IMR-90 (cell line): ENCODE results near the gene FAF2. TPM values are rescaled to one million over a fixed set of nuclear protein-coding genes. Genes with fewer than 3 reads are reported as not detected.

ENCODE experiments used
- ATAC-seq: fragments of 200-7000 bp; cut with Tn5 transposase; 2 replicates; pipeline ENCODE4 v1.9.1; 2020; ENCODE audit warnings: low read depth, mild to moderate bottlenecking, moderate library complexity
- BruUV-seq: library from RNA; stranded (reverse); fragments of 400-500 nt; replicated peaks from 2 replicates; lab custom pipeline; 2021; lab: Mats Ljungman, UMichigan
- CTCF ChIA-PET: fragments of 300-600 bp; formaldehyde crosslinking; extraction: SDS; loops from one replicate; lab custom pipeline; 2021; ENCODE audit warnings: antibody characterized with exemption; lab: Yijun Ruan, JAX
- POLR2A ChIA-PET: fragments of 300-600 bp; sonication (Branson Sonifier 250); formaldehyde crosslinking; loops from one replicate; lab custom pipeline; 2022; ENCODE audit warnings: antibody characterized with exemption; ENCODE audit not compliant: unreplicated experiment; lab: Charles Lee
- DNase-seq: peaks from one replicate; pipeline ENCODE4 v3.0.0; 2013
- H2AFZ ChIP-seq: replicated peaks from 2 replicates; pipeline ENCODE3; 2013; ENCODE audit warnings: low read length, mild to moderate bottlenecking; ENCODE audit not compliant: poor library complexity
- H2AK5ac ChIP-seq: 2 replicates; pipeline ENCODE4 v1.6.1; 2013; ENCODE audit warnings: low read depth, low read length, inconsistent platforms
- H2AK9ac ChIP-seq: replicated peaks from 2 replicates; pipeline ENCODE3; 2013; ENCODE audit warnings: mild to moderate bottlenecking, low read depth, low read length, moderate library complexity; ENCODE audit not compliant: poor library complexity
- H2BK120ac ChIP-seq: 2 replicates; pipeline ENCODE4 v1.6.1; 2013; ENCODE audit warnings: low read depth, low read length, inconsistent platforms
- H2BK15ac ChIP-seq: 3 replicates; pipeline ENCODE4 v1.6.1; 2013; ENCODE audit warnings: low read depth, low read length, inconsistent platforms
- H2BK20ac ChIP-seq: 2 replicates; pipeline ENCODE4 v1.6.1; 2013; ENCODE audit warnings: low read depth, mild to moderate bottlenecking, inconsistent platforms, low read length, moderate library complexity
- H2BK5ac ChIP-seq: 2 replicates; pipeline ENCODE4 v1.6.1; 2013; ENCODE audit warnings: mild to moderate bottlenecking, low read depth, low read length, inconsistent platforms; ENCODE audit not compliant: poor library complexity, severe bottlenecking
- H3K14ac ChIP-seq: replicated peaks from 2 replicates; pipeline ENCODE4 v1.6.1; 2013; ENCODE audit warnings: low read depth, low read length, inconsistent platforms
- H3K18ac ChIP-seq: 2 replicates; pipeline ENCODE4 v1.6.1; 2013; ENCODE audit warnings: low read depth, low read length, control low read depth
- H3K23ac ChIP-seq: 2 replicates; pipeline ENCODE4 v1.6.1; 2013; ENCODE audit warnings: low read depth, low read length, inconsistent platforms
- H3K27ac ChIP-seq: 2 replicates; pipeline ENCODE4 v1.5.1; 2013; ENCODE audit warnings: mild to moderate bottlenecking, control low read depth, low read length; ENCODE audit not compliant: insufficient read depth
- H3K27me3 ChIP-seq: 2 replicates; pipeline ENCODE4 v1.6.1; 2013; ENCODE audit warnings: low read length; ENCODE audit not compliant: control insufficient read depth, insufficient read depth
- H3K36me3 ChIP-seq: 2 replicates; pipeline ENCODE4 v1.6.1; 2013; ENCODE audit warnings: low read length, mixed read lengths; ENCODE audit not compliant: control insufficient read depth, insufficient read depth
- H3K4ac ChIP-seq: 2 replicates; pipeline ENCODE4 v1.6.1; 2013; ENCODE audit warnings: low read depth, low read length, inconsistent platforms
- H3K4me1 ChIP-seq: 2 replicates; pipeline ENCODE4 v1.6.1; 2013; ENCODE audit warnings: low read length, mixed read lengths; ENCODE audit not compliant: control insufficient read depth, insufficient read depth
- H3K4me2 ChIP-seq: 2 replicates; pipeline ENCODE4 v1.6.1; 2013; ENCODE audit warnings: low read depth, mild to moderate bottlenecking, control low read depth, low read length, moderate library complexity
- H3K4me3 ChIP-seq: 2 replicates; pipeline ENCODE4 v1.5.1; 2013; ENCODE audit warnings: low read depth, mild to moderate bottlenecking, control low read depth, low read length, moderate library complexity; ENCODE audit not compliant: insufficient read depth
- H3K56ac ChIP-seq: 2 replicates; pipeline ENCODE4 v1.6.1; 2013; ENCODE audit warnings: low read length, inconsistent platforms; ENCODE audit not compliant: insufficient read depth; ENCODE audit errors: extremely low read depth
- H3K79me1 ChIP-seq, 2 experiments: 2 replicates each; pipeline ENCODE4 v1.6.1; 2013; ENCODE audit warnings: low read length in 2 of 2, inconsistent platforms in 1 of 2, low read depth in 1 of 2
- H3K9ac ChIP-seq: 2 replicates; pipeline ENCODE4 v1.6.1; 2013; ENCODE audit warnings: low read depth, low read length, control low read depth
- H3K9me1 ChIP-seq: 2 replicates; pipeline ENCODE4 v1.6.1; 2013; ENCODE audit warnings: low read length, inconsistent platforms; ENCODE audit not compliant: insufficient read depth
- H3K9me3 ChIP-seq: 2 replicates; pipeline ENCODE4 v1.6.1; 2013; ENCODE audit warnings: low read length; ENCODE audit not compliant: control insufficient read depth, insufficient read depth
- H4K20me1 ChIP-seq: 2 replicates; pipeline ENCODE4 v1.6.1; 2013; ENCODE audit warnings: low read length, inconsistent platforms; ENCODE audit not compliant: insufficient read depth
- H4K5ac ChIP-seq: 2 replicates; pipeline ENCODE4 v1.6.1; 2013; ENCODE audit warnings: mild to moderate bottlenecking, low read depth, low read length, control low read depth
- H4K8ac ChIP-seq, 2 experiments: 2 replicates each; pipeline ENCODE4 v1.6.1; 2013; ENCODE audit warnings: low read depth in 2 of 2, low read length in 2 of 2, control low read depth in 1 of 2, inconsistent platforms in 1 of 2
- H4K91ac ChIP-seq: 2 replicates; pipeline ENCODE4 v1.6.1; 2013; ENCODE audit warnings: low read depth, low read length, inconsistent platforms; ENCODE audit not compliant: insufficient read depth
- BHLHE40 ChIP-seq: fragments of 150-350 bp; IDR thresholded peaks from 2 replicates; pipeline ENCODE4 v1.6.1; 2016; ENCODE audit warnings: mild to moderate bottlenecking, low read depth, low read length
- CEBPB ChIP-seq: IDR thresholded peaks from 2 replicates; pipeline ENCODE4 v1.6.1; 2012; ENCODE audit warnings: low read depth, low read length, improper control_type of control experiment
- CHD1 ChIP-seq: IDR thresholded peaks from 2 replicates; pipeline ENCODE4 v1.6.1; 2012; ENCODE audit warnings: low read depth, low read length, improper control_type of control experiment
- FOS ChIP-seq: fragments of 150-350 bp; IDR thresholded peaks from 2 replicates; pipeline ENCODE4 v1.6.1; 2016; ENCODE audit warnings: low read depth, low read length
- MAFK ChIP-seq: IDR thresholded peaks from 2 replicates; pipeline ENCODE4 v1.6.1; 2012; ENCODE audit warnings: low read depth, low read length, improper control_type of control experiment
- MAZ ChIP-seq: IDR thresholded peaks from 2 replicates; pipeline ENCODE4 v1.6.1; 2012; ENCODE audit warnings: low read depth, mild to moderate bottlenecking, low read length, improper control_type of control experiment, moderate library complexity, borderline replicate concordance
- MXI1 ChIP-seq: IDR thresholded peaks from 2 replicates; pipeline ENCODE4 v1.6.1; 2012; ENCODE audit warnings: low read depth, mild to moderate bottlenecking, low read length, moderate library complexity, borderline replicate concordance
- NFE2L2 ChIP-seq: fragments of 150-350 bp; IDR thresholded peaks from 2 replicates; pipeline ENCODE4 v1.6.1; 2016; ENCODE audit warnings: low read depth, mild to moderate bottlenecking, low read length
- POLR2A ChIP-seq: IDR thresholded peaks from 2 replicates; pipeline ENCODE4 v1.6.1; 2012; ENCODE audit warnings: mild to moderate bottlenecking, low read depth, low read length
- RAD21 ChIP-seq: IDR thresholded peaks from 2 replicates; pipeline ENCODE4 v1.6.1; 2012; ENCODE audit warnings: low read length, improper control_type of control experiment
- RCOR1 ChIP-seq: IDR thresholded peaks from 2 replicates; pipeline ENCODE4 v1.6.1; 2012; ENCODE audit warnings: mild to moderate bottlenecking, low read length, improper control_type of control experiment; ENCODE audit not compliant: insufficient replicate concordance
- RFX5 ChIP-seq: IDR thresholded peaks from 2 replicates; pipeline ENCODE4 v1.8.0; 2012; ENCODE audit warnings: low read depth, mild to moderate bottlenecking, low read length, moderate library complexity
- SMC3 ChIP-seq: fragments of 150-350 bp; IDR thresholded peaks from 2 replicates; pipeline ENCODE4 v1.6.1; 2016; ENCODE audit warnings: low read depth, mild to moderate bottlenecking, antibody characterized with exemption, low read length, moderate library complexity
- WGBS, 2 experiments: methylation state at CpG; one replicate each; pipeline versions ENCODE4 v1.1.5 to v1.1.7; 2013; ENCODE audit warnings: missing lambda C conversion rate in 2 of 2; ENCODE audit not compliant: insufficient read length in 1 of 2; ENCODE audit errors: extremely low coverage in 2 of 2; 5-methylcytosine and 5-hydroxymethylcytosine counted together
- dilution Hi-C: fragments of 300-500 bp; cut with HindIII; formaldehyde crosslinking; loops from one replicate; pipeline ENCODE4 v1.14.3; 2018; ENCODE audit warnings: low sequenced_read_pairs; ENCODE audit not compliant: unreplicated experiment
- in situ Hi-C: fragments of 300-500 bp; cut with MboI; formaldehyde crosslinking; loops from 3 replicates; pipeline ENCODE4 v1.14.3; 2019; ENCODE audit warnings: low sequenced_read_pairs, inconsistent platforms, mixed read lengths
- intact Hi-C: fragments of 100-400 bp; cut with micrococcal nuclease; formaldehyde crosslinking; loops from 2 replicates; pipeline ENCODE4 v1.10.0; 2022
- polyA plus RNA-seq, 3 experiments: library from polyadenylated mRNA; depleted of rRNA; stranded (reverse); fragments of >200 nt; gene quantifications; 2 replicates each; pipeline ENCODE4 v1.2.3, GENCODE V29; 2012; ENCODE audit warnings: low replicate concordance in 1 of 3
- total RNA-seq: library from RNA; depleted of rRNA; stranded (reverse); fragments of >200 nt; gene quantifications from 2 replicates; pipeline ENCODE4 v1.2.3, GENCODE V29; 2012
- TF ChIP-seq, protein P1 (sequence below): conservative IDR thresholded peaks from 2 replicates; pipeline ENCODE4 v1.5.1; 2012; ENCODE audit warnings: mild to moderate bottlenecking, low read depth, low read length, improper control_type of control experiment
- TF ChIP-seq, protein P2 (sequence below): fragments of 150-350 bp; IDR thresholded peaks from 2 replicates; pipeline ENCODE4 v1.6.1; 2017; ENCODE audit warnings: mild to moderate bottlenecking, antibody characterized with exemption, low read length, low read depth
- TF ChIP-seq, protein P3 (sequence below): fragments of 150-350 bp; IDR thresholded peaks from 2 replicates; pipeline ENCODE4 v1.6.1; 2016; ENCODE audit warnings: low read depth, mild to moderate bottlenecking, low read length, moderate library complexity, borderline replicate concordance

Gene FAF2
- total and polyA plus RNA-seq, 2 of the 4 experiments (the other 2 are of a cell fraction) = 32.9 to 47.0 TPM

GRCh38 chr5:176471098-176471497, 22.9 kb downstream of the FAF2 start:
- H4K5ac ChIP-seq = no peak overlapping the region
- H4K91ac ChIP-seq = no peak overlapping the region
- H2BK15ac ChIP-seq = no peak overlapping the region
- peaks cover 23 to 73% of the 10 kb centered on the region in 2 experiments for H3K79me1 ChIP-seq
- POLR2A ChIA-PET = no interaction called here
- intact Hi-C loops = no loop called here
- dilution Hi-C loops = no loop called here
- H3K36me3 ChIP-seq = peaks cover 4% of the 10 kb centered on the region
- no TSS peak for BruUV-seq
- no peak overlapping the region for H3K9ac ChIP-seq
- no peak overlapping the region for H3K18ac ChIP-seq
- H3K23ac ChIP-seq = no peak overlapping the region
- DNase-seq = no peak
- peaks cover 30% of the 10 kb centered on the region for H4K20me1 ChIP-seq
- no peaks in the 10 kb centered on the region for H3K27me3 ChIP-seq
- no peak overlapping the region for H3K14ac ChIP-seq
- ATAC-seq = no peak
- no peak for TF ChIP-seq RFX5
- no peak for TF ChIP-seq CEBPB
- TF ChIP-seq MXI1 = no peak
- no peak for TF ChIP-seq MAZ
- no peak for TF ChIP-seq NFE2L2
- TF ChIP-seq, protein P1, sequence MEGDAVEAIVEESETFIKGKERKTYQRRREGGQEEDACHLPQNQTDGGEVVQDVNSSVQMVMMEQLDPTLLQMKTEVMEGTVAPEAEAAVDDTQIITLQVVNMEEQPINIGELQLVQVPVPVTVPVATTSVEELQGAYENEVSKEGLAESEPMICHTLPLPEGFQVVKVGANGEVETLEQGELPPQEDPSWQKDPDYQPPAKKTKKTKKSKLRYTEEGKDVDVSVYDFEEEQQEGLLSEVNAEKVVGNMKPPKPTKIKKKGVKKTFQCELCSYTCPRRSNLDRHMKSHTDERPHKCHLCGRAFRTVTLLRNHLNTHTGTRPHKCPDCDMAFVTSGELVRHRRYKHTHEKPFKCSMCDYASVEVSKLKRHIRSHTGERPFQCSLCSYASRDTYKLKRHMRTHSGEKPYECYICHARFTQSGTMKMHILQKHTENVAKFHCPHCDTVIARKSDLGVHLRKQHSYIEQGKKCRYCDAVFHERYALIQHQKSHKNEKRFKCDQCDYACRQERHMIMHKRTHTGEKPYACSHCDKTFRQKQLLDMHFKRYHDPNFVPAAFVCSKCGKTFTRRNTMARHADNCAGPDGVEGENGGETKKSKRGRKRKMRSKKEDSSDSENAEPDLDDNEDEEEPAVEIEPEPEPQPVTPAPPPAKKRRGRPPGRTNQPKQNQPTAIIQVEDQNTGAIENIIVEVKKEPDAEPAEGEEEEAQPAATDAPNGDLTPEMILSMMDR = no peak
- no peak for TF ChIP-seq RAD21
- TF ChIP-seq BHLHE40 = no peak
- TF ChIP-seq RCOR1 = no peak
- no peak for TF ChIP-seq CHD1
- TF ChIP-seq POLR2A = no peak
- TF ChIP-seq MAFK = no peak
- TF ChIP-seq, protein P2, sequence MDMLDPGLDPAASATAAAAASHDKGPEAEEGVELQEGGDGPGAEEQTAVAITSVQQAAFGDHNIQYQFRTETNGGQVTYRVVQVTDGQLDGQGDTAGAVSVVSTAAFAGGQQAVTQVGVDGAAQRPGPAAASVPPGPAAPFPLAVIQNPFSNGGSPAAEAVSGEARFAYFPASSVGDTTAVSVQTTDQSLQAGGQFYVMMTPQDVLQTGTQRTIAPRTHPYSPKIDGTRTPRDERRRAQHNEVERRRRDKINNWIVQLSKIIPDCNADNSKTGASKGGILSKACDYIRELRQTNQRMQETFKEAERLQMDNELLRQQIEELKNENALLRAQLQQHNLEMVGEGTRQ = no peak
- TF ChIP-seq FOS = no peak
- TF ChIP-seq, protein P3, sequence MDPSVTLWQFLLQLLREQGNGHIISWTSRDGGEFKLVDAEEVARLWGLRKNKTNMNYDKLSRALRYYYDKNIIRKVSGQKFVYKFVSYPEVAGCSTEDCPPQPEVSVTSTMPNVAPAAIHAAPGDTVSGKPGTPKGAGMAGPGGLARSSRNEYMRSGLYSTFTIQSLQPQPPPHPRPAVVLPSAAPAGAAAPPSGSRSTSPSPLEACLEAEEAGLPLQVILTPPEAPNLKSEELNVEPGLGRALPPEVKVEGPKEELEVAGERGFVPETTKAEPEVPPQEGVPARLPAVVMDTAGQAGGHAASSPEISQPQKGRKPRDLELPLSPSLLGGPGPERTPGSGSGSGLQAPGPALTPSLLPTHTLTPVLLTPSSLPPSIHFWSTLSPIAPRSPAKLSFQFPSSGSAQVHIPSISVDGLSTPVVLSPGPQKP = no peak
- TF ChIP-seq SMC3 = no peak
- no peak overlapping the region for H3K56ac ChIP-seq
- CTCF ChIA-PET = no interaction called here
- no peak overlapping the region for H2BK20ac ChIP-seq
- in situ Hi-C loops = no loop called here
- WGBS, 2 experiments = no CpG with 5 or more reads among the region's 2 CpGs
- H3K9me3 ChIP-seq = no peaks in the 10 kb centered on the region
- no peak overlapping the region for H3K27ac ChIP-seq
- H3K9me1 ChIP-seq = peaks cover 5% of the 10 kb centered on the region
- H2BK5ac ChIP-seq = no peak overlapping the region
- no peak overlapping the region for H2AK5ac ChIP-seq
- no peak overlapping the region for H3K4ac ChIP-seq
- no peak overlapping the region for H2BK120ac ChIP-seq
- no peak overlapping the region for H3K4me3 ChIP-seq
- peaks cover 8% of the 10 kb centered on the region for H3K4me1 ChIP-seq
- no peak overlapping the region for H4K8ac ChIP-seq
- H2AFZ ChIP-seq = no peak overlapping the region
- H3K4me2 ChIP-seq = no peak overlapping the region
- no peak overlapping the region for H2AK9ac ChIP-seq
